Measurements from ENCODE around the gene USP30.
"Not testable (repeated sequence)": the region's sequence is repeated elsewhere in the genome, so short reads cannot be mapped to it uniquely, and the experiment has no call there.

USP30 gene

GRCh38 chr12:109053382-109054123 is 1.2 kb downstream of the USP30 start:
- FAIRE-seq: no peak

GRCh38 chr12:109054124-109054513 is 1.7 kb downstream of the USP30 start:
- not testable (repeated sequence) for FAIRE-seq

GRCh38 chr12:109054520-109054919 is 2.1 kb downstream of the USP30 start:
- no peak for FAIRE-seq

- no peak for FAIRE-seq
Observed at GRCh38 chr12:109056891-109057290, 4.5 kb downstream of the USP30 start.

- FAIRE-seq: no peak
Observed at GRCh38 chr12:109057376-109057775, 5.0 kb downstream of the USP30 start.

- no peak for FAIRE-seq
Observed at GRCh38 chr12:109058773-109059172, 6.4 kb downstream of the USP30 start.

- FAIRE-seq: no peak
Observed at GRCh38 chr12:109064143-109064542, 11.8 kb downstream of the USP30 start.

- FAIRE-seq: no peak
Observed at GRCh38 chr12:109065154-109065852, 12.9 kb downstream of the USP30 start.

GRCh38 chr12:109065853-109066193 is 13.4 kb downstream of the USP30 start:
- FAIRE-seq: no peak

GRCh38 chr12:109069307-109070271 is 17.2 kb downstream of the USP30 start:
- no peak for FAIRE-seq

GRCh38 chr12:109074866-109075265 is 22.5 kb downstream of the USP30 start:
- no peak for FAIRE-seq

- no peak for FAIRE-seq
Observed at GRCh38 chr12:109082751-109083150, 30.4 kb downstream of the USP30 start.

- FAIRE-seq: no peak
Observed at GRCh38 chr12:109084425-109084824, 32.0 kb downstream of the USP30 start.

- FAIRE-seq: no peak
Observed at GRCh38 chr12:109085590-109085989, 33.2 kb downstream of the USP30 start.

GRCh38 chr12:109087250-109087649 is 34.9 kb downstream of the USP30 start:
- FAIRE-seq: no peak

GRCh38 chr12:109088818-109089217 is 36.4 kb downstream of the USP30 start:
- no peak for FAIRE-seq

- FAIRE-seq: no peak
Observed at GRCh38 chr12:109089683-109090082, 37.3 kb downstream of the USP30 start.

- FAIRE-seq: no peak
Observed at GRCh38 chr12:109092497-109093021, 40.2 kb downstream of the USP30 start.

GRCh38 chr12:109093022-109093918 is 40.9 kb downstream of the USP30 start, which contains the start of gene ALKBH2:
Gene ALKBH2 (minus strand): TSS chr12:109093472. CDS start chr12:109092786, 686 bp downstream.
- FAIRE-seq: no peak

GRCh38 chr12:109097140-109097434 is 44.7 kb downstream of the USP30 start:
- no peak for FAIRE-seq

- peak; percentile 57 for FAIRE-seq
Observed at GRCh38 chr12:109097435-109098182, 45.2 kb downstream of the USP30 start, which contains the start of gene UNG. Gene UNG (plus strand): TSS chr12:109097597. CDS start chr12:109097680, 83 bp downstream.
